NCI-H146 (cell line): ENCODE results near the gene PTPN1.
"Not testable (repeated sequence)": the region's sequence is repeated elsewhere in the genome, so short reads cannot be mapped to it uniquely, and the experiment has no call there.

Experiments
- DNase-seq: peaks from one replicate; lab custom pipeline; 2025; lab: John Stamatoyannopoulos, UW

Gene PTPN1

DNA sequence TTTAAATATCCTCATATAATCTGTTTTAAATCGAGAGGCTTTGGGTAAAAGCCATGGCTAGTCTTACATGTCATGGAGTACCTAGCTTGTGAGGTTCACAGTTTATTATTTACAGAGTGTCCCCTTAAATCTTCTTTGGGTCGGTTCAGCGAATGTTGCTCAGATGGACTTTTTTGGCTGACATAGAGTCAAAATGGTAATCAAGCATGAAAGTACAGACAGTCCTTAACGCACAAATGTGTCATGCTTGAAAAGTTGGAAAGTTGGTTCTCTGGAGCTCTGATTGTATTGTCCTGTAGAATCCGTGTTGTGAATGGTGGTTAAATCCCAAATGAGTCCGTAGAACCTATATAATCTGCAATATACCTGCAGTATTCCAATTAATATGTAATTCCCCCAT lies 22.0 kb downstream of the PTPN1 start:
- DNase-seq, result no peak

- no peak for DNase-seq
These were observed 22.9 kb downstream of the PTPN1 start for GRCh38 chr20:50533061-50533460.

- DNase-seq, result no peak
These were observed 23.3 kb downstream of the PTPN1 start for GRCh38 chr20:50533464-50533863.

GRCh38 chr20:50534567-50534966 lies 24.4 kb downstream of the PTPN1 start:
- no peak for DNase-seq

DNA sequence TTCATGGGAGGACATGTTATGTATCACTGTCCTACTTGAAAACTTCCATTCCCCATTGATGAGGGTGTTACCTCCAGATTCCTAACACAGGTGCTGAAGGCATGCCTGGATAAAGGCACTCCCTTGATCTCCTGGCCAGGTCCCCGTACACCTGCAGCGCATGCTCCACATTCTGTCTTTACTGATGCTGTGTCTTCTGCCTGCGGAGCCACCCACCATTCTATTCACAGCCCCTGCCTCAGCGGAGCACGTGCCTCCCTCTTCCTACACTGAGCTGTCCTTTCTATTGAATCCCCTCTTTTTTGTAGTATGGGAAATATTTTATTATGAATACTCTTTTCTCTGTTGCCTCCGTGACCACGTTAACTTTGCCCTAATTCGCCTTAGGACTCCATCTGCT lies 25.0 kb downstream of the PTPN1 start:
- DNase-seq, result no peak

- no peak for DNase-seq
These were observed 26.1 kb downstream of the PTPN1 start for GRCh38 chr20:50536333-50536732.

DNA sequence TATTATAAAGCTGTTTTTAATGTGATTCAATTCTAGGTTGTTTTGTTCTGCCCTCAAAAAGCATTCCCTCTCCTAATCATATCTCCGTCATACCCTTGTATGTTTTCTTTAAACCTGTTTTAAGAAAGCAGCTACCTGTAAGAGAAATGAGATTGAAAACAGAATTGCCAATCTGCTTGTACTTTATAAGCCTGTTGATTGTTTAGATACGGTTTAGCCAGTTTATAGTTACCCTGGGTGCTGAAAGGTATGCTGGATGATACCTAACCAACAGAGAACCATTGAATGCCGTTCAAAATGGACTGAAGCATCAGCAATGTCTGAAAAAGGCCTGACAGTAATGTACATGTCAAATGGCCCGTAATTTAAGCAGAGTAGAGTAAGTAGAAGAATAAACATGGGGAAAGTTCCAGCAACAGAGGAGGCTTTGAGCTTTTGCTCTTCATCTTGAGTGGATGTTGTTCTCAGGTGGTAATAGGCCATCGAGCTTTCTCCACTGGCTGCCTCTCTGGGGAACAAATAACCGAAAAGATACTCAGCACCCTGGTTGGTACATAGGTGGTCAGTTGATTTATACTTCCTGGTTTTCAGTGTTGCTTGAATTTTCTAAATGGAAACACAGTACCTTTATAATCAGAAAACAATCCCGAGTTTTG lies 27.5 kb downstream of the PTPN1 start:
- DNase-seq, result no peak

- DNase-seq, result no peak
These were observed 28.1 kb downstream of the PTPN1 start for GRCh38 chr20:50538276-50538675.

GRCh38 chr20:50539798-50540197 lies 29.6 kb downstream of the PTPN1 start:
- not testable (repeated sequence) for DNase-seq

GRCh38 chr20:50540620-50541605 lies 30.7 kb downstream of the PTPN1 start:
- no peak for DNase-seq

- DNase-seq, result no peak
These were observed 31.4 kb downstream of the PTPN1 start for GRCh38 chr20:50541606-50542041.

DNA sequence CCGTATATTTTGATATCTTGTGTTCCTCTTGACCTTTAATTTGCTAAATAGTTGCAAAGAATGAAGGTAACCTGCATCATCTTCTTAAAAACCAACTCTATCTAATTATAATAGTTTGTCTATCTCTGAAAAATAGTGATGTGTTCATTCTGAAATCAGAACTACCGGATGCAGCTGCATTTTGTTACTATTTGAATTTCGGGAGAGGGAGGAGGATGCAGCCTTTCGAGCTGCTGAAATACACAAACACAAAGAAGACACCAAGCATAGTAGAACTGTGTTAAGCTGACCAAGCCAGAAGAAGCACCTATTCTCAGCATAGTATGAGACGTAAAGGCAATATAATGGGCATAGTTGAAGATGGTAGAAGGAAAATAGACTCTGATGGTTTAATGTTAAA lies 33.1 kb downstream of the PTPN1 start:
- no peak for DNase-seq

GRCh38 chr20:50545126-50545525 lies 34.9 kb downstream of the PTPN1 start:
- DNase-seq, result no peak

GRCh38 chr20:50546729-50547314 lies 36.6 kb downstream of the PTPN1 start:
- no peak for DNase-seq

DNA sequence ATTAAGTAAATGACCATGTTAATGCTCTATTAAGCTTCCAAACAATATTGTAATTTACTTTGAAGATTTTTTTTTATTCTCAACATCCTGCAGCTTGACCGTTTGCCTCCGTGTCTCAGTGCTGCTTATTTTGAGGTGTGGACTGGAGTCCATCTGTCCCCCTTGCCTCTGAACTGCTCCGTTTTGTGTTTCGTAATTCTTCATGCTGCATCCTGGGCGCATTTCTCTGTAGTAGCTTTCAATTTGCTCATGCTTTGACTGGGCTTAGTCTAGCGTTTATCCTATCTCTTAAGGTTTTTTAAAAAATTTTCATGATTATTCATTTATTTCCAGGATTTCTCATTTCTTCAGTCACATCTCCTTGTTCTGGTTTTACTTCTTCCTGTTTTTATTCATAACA lies 37.8 kb downstream of the PTPN1 start:
- DNase-seq, result no peak

GRCh38 chr20:50548396-50548795 lies 38.2 kb downstream of the PTPN1 start:
- no peak for DNase-seq

DNA sequence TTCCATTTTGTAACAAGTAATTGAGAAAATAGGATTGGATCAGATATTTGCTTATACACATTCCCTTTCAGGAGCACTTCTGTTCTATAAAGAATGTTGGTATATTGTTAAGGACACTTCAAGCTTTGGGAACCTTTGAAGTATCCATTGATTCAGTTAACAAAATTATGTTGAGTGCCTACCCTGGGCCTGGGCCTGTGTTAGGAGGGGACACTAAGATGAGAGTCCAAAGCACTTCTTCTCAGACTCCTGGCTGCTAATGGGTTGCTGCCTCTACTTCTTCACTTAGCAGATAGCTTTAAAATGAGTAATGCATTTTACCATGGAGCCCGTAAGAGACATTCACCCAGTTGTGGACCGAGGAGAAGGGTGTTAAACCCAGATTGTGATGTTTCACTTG lies 40.3 kb downstream of the PTPN1 start:
- no peak for DNase-seq

- DNase-seq, result no peak
These were observed 41.1 kb downstream of the PTPN1 start for GRCh38 chr20:50551288-50551687.

- DNase-seq, result no peak
These were observed 42.8 kb downstream of the PTPN1 start for GRCh38 chr20:50552979-50553378.

DNA sequence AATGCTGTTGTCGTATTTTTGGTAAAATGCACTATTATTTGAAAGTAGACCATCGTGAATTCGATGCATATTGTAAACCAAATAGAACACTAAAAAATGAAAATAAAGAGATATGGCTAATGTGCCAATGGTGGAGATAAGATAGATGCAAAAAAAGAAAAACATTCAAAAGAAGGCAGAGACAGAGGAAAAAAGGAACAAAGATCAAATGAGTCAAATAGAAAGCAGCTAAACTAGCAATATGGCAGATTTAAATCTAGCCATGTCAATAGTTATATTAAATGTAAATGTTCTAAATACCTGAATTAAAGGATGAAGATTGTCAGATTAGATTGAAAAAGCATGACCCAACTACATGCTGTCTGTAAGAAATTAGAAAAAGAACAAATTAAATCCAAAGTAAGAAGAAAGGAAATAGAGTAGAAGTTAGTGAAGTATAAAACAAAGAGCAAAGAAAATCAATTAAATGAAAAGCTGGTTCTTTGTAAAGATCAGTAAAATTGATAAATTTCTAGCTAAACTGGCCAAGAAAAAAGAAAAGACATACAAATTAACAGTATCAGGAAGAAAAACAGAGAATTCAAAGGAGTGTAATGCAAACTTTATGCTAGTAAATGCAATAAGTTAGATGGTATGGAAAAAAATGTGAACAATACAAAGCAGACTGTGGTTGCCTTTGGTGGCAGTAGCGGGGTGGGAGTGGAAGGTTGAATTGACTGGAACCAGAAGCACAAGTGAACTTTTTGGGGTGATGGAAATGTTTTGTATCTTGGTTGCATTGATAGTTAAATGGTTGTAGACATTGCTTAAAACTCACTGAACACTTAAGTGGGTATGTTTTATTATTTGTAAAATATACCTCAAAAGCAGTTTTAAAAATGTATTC lies 44.8 kb downstream of the PTPN1 start:
- no peak for DNase-seq

GRCh38 chr20:50555662-50556061 lies 45.5 kb downstream of the PTPN1 start:
- DNase-seq, result no peak
